H1 (cell line): ENCODE results near the gene MGAT5. TPM values are rescaled to one million over a fixed set of nuclear protein-coding genes. Genes with fewer than 3 reads are reported as not detected.

Experiments
- CTCF ChIA-PET: fragments of 300-600 bp; sonication (Branson Sonifier 250); formaldehyde crosslinking; loops from one replicate; lab custom pipeline; 2021; ENCODE audit not compliant: partially characterized antibody; lab: Charles Lee
- POLR2A ChIA-PET: fragments of 300-600 bp; sonication (Branson Sonifier 250); formaldehyde crosslinking; loops from one replicate; lab custom pipeline; 2021; ENCODE audit warnings: inconsistent platforms; ENCODE audit not compliant: partially characterized antibody; lab: Charles Lee
- DNase-seq, 2 experiments: peaks; one replicate each; pipeline versions ENCODE4 v3.0.0 to v3.0.0-alpha.2; 2010 to 2022; ENCODE audit warnings: low spot score in 2 of 2, low read depth in 1 of 2, mixed read lengths in 1 of 2
- FAIRE-seq: peaks from 2 replicates; lab custom pipeline; 2011; peaks lifted over from hg19 to GRCh38; lab: Jason Lieb, UNC
- H2AFZ ChIP-seq: 2 replicates; pipeline ENCODE4 v1.8.1; 2012; ENCODE audit warnings: low read length, inconsistent platforms
- H2AK5ac ChIP-seq: 2 replicates; pipeline ENCODE4 v1.6.1; 2013; ENCODE audit warnings: low read depth, low read length
- H2BK120ac ChIP-seq: replicated peaks from 2 replicates; pipeline ENCODE3; 2013; ENCODE audit warnings: low read depth, low read length, inconsistent platforms
- H2BK12ac ChIP-seq: 2 replicates; pipeline ENCODE4 v1.6.1; 2013; ENCODE audit warnings: low read depth, low read length
- H2BK15ac ChIP-seq: 2 replicates; pipeline ENCODE4 v1.6.1; 2013; ENCODE audit warnings: low read length
- H2BK20ac ChIP-seq: 2 replicates; pipeline ENCODE4 v1.6.1; 2013; ENCODE audit warnings: low read length
- H2BK5ac ChIP-seq: 2 replicates; pipeline ENCODE4 v1.6.1; 2013; ENCODE audit warnings: low read depth, low read length
- H3K14ac ChIP-seq: 2 replicates; pipeline ENCODE4 v1.6.1; 2013; ENCODE audit warnings: inconsistent platforms; ENCODE audit not compliant: insufficient read length
- H3K18ac ChIP-seq: 2 replicates; pipeline ENCODE4 v1.6.1; 2013; ENCODE audit warnings: low read length; ENCODE audit errors: extremely low read depth
- H3K23ac ChIP-seq: 2 replicates; pipeline ENCODE4 v1.6.1; 2013; ENCODE audit warnings: inconsistent platforms; ENCODE audit not compliant: insufficient read length
- H3K23me2 ChIP-seq: 2 replicates; pipeline ENCODE4 v1.6.1; 2013; ENCODE audit warnings: low read depth, low read length
- H3K27ac ChIP-seq: 2 replicates; pipeline ENCODE4 v1.6.1; 2011; ENCODE audit warnings: low read depth, low read length, inconsistent platforms
- H3K27me3 ChIP-seq, 4 experiments: replicated peaks in 1 of 4; 1 replicate in 1 of 4; 2 replicates in 3 of 4; pipeline versions ENCODE4 v1.6.1 to v1.8.1; 2011 to 2013; ENCODE audit warnings: low read length in 3 of 4, mild to moderate bottlenecking in 3 of 4, inconsistent platforms in 2 of 4, mixed read lengths in 2 of 4, moderate library complexity in 1 of 4; ENCODE audit not compliant: control insufficient read depth in 3 of 4, insufficient read depth in 3 of 4; ENCODE audit errors: extremely low read depth in 1 of 4
- H3K36me3 ChIP-seq, 4 experiments: 2 replicates each; pipeline versions ENCODE4 v1.6.1 to v1.8.1; 2011 to 2013; ENCODE audit warnings: mild to moderate bottlenecking in 4 of 4, low read length in 3 of 4, moderate library complexity in 2 of 4, control low read depth in 1 of 4, inconsistent platforms in 1 of 4; ENCODE audit not compliant: insufficient read depth in 4 of 4, control insufficient read depth in 2 of 4
- H3K4ac ChIP-seq: replicated peaks from 2 replicates; pipeline ENCODE3; 2013; ENCODE audit warnings: low read length, low read depth, mixed read lengths, inconsistent platforms; ENCODE audit not compliant: insufficient read length
- H3K4me1 ChIP-seq, 4 experiments: replicated peaks in 1 of 4; 1 replicate in 1 of 4; 2 replicates in 3 of 4; pipeline versions ENCODE4 v1.6.1 to v1.8.1; 2011 to 2013; ENCODE audit warnings: low read length in 3 of 4, inconsistent platforms in 2 of 4, mixed read lengths in 1 of 4; ENCODE audit not compliant: insufficient read depth in 4 of 4, control insufficient read depth in 3 of 4
- H3K4me2 ChIP-seq, 2 experiments: 2 replicates each; pipeline versions ENCODE4 v1.6.1 to v1.8.1; 2011 to 2013; ENCODE audit warnings: low read depth in 2 of 2, low read length in 2 of 2, control low read depth in 1 of 2, inconsistent platforms in 1 of 2, mild to moderate bottlenecking in 1 of 2; ENCODE audit not compliant: insufficient read depth in 1 of 2
- H3K4me3 ChIP-seq, 4 experiments: fragments of 200-600, 300-600 bp in 1 of 4; sonication (generic), shearing (Covaris generic), sonication (Bioruptor Twin) in 1 of 4; 2 replicates each; pipeline versions ENCODE4 v1.5.1 to v1.8.1; 2011 to 2016; ENCODE audit warnings: low read length in 4 of 4, low read depth in 3 of 4, control low read depth in 2 of 4, inconsistent platforms in 2 of 4, mild to moderate bottlenecking in 2 of 4, mixed read lengths in 1 of 4, moderate library complexity in 1 of 4; ENCODE audit not compliant: insufficient read depth in 2 of 4; ENCODE audit errors: extremely low read depth in 1 of 4
- H3K56ac ChIP-seq: replicated peaks from 2 replicates; pipeline ENCODE3; 2013; ENCODE audit warnings: low read depth, mild to moderate bottlenecking, mixed read lengths, low read length, inconsistent platforms; ENCODE audit not compliant: insufficient read length
- H3K79me1 ChIP-seq: 2 replicates; pipeline ENCODE4 v1.6.1; 2013; ENCODE audit warnings: low read depth, low read length, control low read depth
- H3K79me2 ChIP-seq, 2 experiments: 2 replicates each; pipeline versions ENCODE4 v1.6.1 to v1.8.1; 2012 to 2013; ENCODE audit warnings: low read length in 2 of 2, mild to moderate bottlenecking in 2 of 2, inconsistent platforms in 1 of 2; ENCODE audit not compliant: insufficient read depth in 2 of 2, control insufficient read depth in 1 of 2
- H3K9ac ChIP-seq, 4 experiments: replicated peaks in 1 of 4; 1 replicate in 1 of 4; 2 replicates in 3 of 4; pipeline versions ENCODE4 v1.6.1 to v1.8.1; 2011 to 2013; ENCODE audit warnings: low read depth in 3 of 4, low read length in 3 of 4, control low read depth in 2 of 4, mild to moderate bottlenecking in 2 of 4, moderate library complexity in 2 of 4, inconsistent platforms in 1 of 4; ENCODE audit errors: extremely low read depth in 1 of 4
- H3K9me3 ChIP-seq, 2 experiments: 2 replicates each; pipeline versions ENCODE4 v1.6.1 to v1.8.1; 2012 to 2013; ENCODE audit warnings: mild to moderate bottlenecking in 2 of 2, moderate library complexity in 2 of 2, control low read depth in 1 of 2, inconsistent platforms in 1 of 2, low read depth in 1 of 2, low read length in 1 of 2, mixed read lengths in 1 of 2; ENCODE audit not compliant: insufficient read depth in 2 of 2
- H4K20me1 ChIP-seq, 2 experiments: replicated peaks in 1 of 2; 2 replicates each; pipeline versions ENCODE3 to v1.8.1; 2011 to 2013; ENCODE audit warnings: inconsistent platforms in 2 of 2, low read length in 2 of 2, mild to moderate bottlenecking in 1 of 2; ENCODE audit not compliant: insufficient read depth in 2 of 2, control insufficient read depth in 1 of 2
- H4K5ac ChIP-seq: 2 replicates; pipeline ENCODE4 v1.6.1; 2013; ENCODE audit warnings: low read length, low read depth, mixed read lengths, inconsistent platforms; ENCODE audit not compliant: insufficient read length
- H4K8ac ChIP-seq: 2 replicates; pipeline ENCODE4 v1.8.0; 2013; ENCODE audit warnings: mild to moderate bottlenecking, moderate library complexity, low read length, inconsistent platforms; ENCODE audit not compliant: insufficient read depth; ENCODE audit errors: extremely low read depth
- H4K91ac ChIP-seq: replicated peaks from 2 replicates; pipeline ENCODE3; 2013; ENCODE audit warnings: low read length, mixed read lengths, inconsistent platforms; ENCODE audit not compliant: insufficient read length
- CTBP2 ChIP-seq: IDR thresholded peaks from 2 replicates; pipeline ENCODE4 v1.7.0; 2011; ENCODE audit warnings: borderline replicate concordance, mild to moderate bottlenecking, moderate library complexity, mixed read lengths, low read length; ENCODE audit not compliant: insufficient read depth, insufficient read length
- WGBS, 2 experiments: shearing (Covaris generic) in 1 of 2; methylation state at CpG; one replicate each; pipeline versions ENCODE4 v1.1.6 to v1.1.7; 2013 to 2015; ENCODE audit warnings: low lambda C conversion rate in 2 of 2, mixed read lengths in 2 of 2, inconsistent platforms in 1 of 2, low coverage in 1 of 2, missing lambda C conversion rate in 1 of 2; ENCODE audit not compliant: insufficient replicate concordance in 2 of 2, insufficient coverage in 1 of 2, insufficient read length in 1 of 2; ENCODE audit errors: extremely low coverage in 1 of 2, missing lambda C conversion rate in 1 of 2; 5-methylcytosine and 5-hydroxymethylcytosine counted together
- polyA plus RNA-seq, 7 experiments: library from polyadenylated mRNA; depleted of rRNA in 3 of 7; stranded (reverse) in 5 of 7; unstranded in 2 of 7; fragments of >200 nt in 5 of 7; fragments of 200-250 nt in 2 of 7; gene quantifications; 1 replicate in 5 of 7; 2 replicates in 1 of 7; 4 replicates in 1 of 7; pipeline versions ENCODE4 v1.2.1 to v1.2.3, GENCODE V29; 2011 to 2013; ENCODE audit warnings: missing spikeins in 2 of 7, mixed read lengths in 2 of 7
- total RNA-seq: library from RNA; stranded (reverse); fragmentation: NEBNext Ultra II Directional; extraction: Animal tissue kit (Norgen Biotek cat#: 25700); gene quantifications from 2 replicates; pipeline ENCODE4 v1.2.1, GENCODE V29; 2021

The MGAT5 gene
- total and polyA plus RNA-seq, 2 of the 8 experiments (the other 6 are each of a cell fraction or from before 2014, with no cell fraction given) = 11.2 to 49.2 TPM

DNA sequence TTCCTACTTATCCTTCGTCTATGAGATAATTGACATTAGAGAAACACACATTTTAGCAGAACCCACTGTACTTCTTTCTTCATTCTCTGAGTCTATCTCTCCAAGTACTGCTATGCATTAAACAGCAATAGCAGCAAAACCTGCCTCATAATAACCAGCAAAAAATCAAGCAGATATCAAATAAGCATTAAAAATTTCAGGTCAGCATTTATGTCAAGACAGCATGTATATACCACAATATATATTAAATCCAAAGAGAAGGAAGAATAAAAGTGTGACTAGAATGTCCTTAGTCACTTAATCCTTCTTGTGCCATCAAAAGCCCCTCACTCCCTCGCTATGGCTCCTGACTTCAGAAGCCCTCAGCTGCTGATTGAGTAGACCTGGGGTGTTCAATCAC is 131.3 kb downstream of the MGAT5 start:
- CTCF ChIA-PET = interaction anchor here (0.7 to 1.0 kb wide), 3 partner anchors 13 to 66 kb away, joined by 3 read pairs; no protein-coding TSS in a partner anchor
- Histone ChIP-seq H2BK15ac (no peak overlapping the region), H3K79me1 (no peaks in the 10 kb centered on the region; the same call in 1 of the 2 replicates), H4K91ac (no peak overlapping the region), H3K9me3 (no peaks in the 10 kb centered on the region), H3K4me3 (no peak overlapping the region), H2BK120ac (no peak overlapping the region), H4K8ac (no peak overlapping the region), H3K23ac (no peak overlapping the region), H3K18ac (no peak overlapping the region), H3K23me2 (no peaks in the 10 kb centered on the region), H2AK5ac (no peak overlapping the region), H3K9ac (no peak overlapping the region), H3K27me3 (no peaks in the 10 kb centered on the region), H4K20me1 (peaks cover 0 to 2% of the 10 kb centered on the region in 2 experiments), H3K27ac (no peak overlapping the region), H3K4me1 (no peaks in the 10 kb centered on the region), H3K79me2 (no peaks in the 10 kb centered on the region), H3K14ac (no peak overlapping the region), H3K4ac (no peak overlapping the region), H4K5ac (no peak overlapping the region), H3K56ac (no peak overlapping the region), H3K4me2 (no peak overlapping the region), H2AFZ (no peak overlapping the region), H2BK5ac (no peak overlapping the region), H2BK12ac (no peak overlapping the region), H3K36me3 (no peaks in the 10 kb centered on the region; a peak in 1 of 8 replicates), H2BK20ac (no peak overlapping the region)
- DNase-seq (no peak), FAIRE-seq (no peak)
- 82% methylated on average over 2 of the region's 2 CpGs; no CpG with 5 or more reads in 1 of the 2 experiments for WGBS, 2 experiments
- POLR2A ChIA-PET = no interaction called here
- no peak for TF ChIP-seq CTBP2
